Psoas muscle (tissue), 8 donors: ENCODE data around the gene SLC25A25. TPM values are rescaled to one million over a fixed set of nuclear protein-coding genes. Genes with fewer than 3 reads are reported as not detected.
A peak's percentile ranks its signal among the peaks of the same experiment; 100 is the strongest.

Source experiments
- ATAC-seq, 4 donors: fragments of 200-7000 bp; cut with Tn5 transposase; one replicate each; pipeline ENCODE4 v1.9.1; 2020; ENCODE audit warnings: moderate library complexity in 3 of 4, mild to moderate bottlenecking in 2 of 4
- DNase-seq, 2 donors: peaks; one replicate each; pipeline ENCODE4 v3.0.0-alpha.2; 2020
- H3K27ac ChIP-seq: fragments of 200-600 bp; one replicate; pipeline ENCODE4 v1.8.0; 2022
- H3K27me3 ChIP-seq, 3 donors: fragments of 200-600 bp in 1 of 3; one replicate each; pipeline versions ENCODE4 v1.6.1 to v1.8.0; 2013 to 2022; ENCODE audit warnings: low read length in 2 of 3, mild to moderate bottlenecking in 2 of 3, moderate library complexity in 1 of 3; ENCODE audit not compliant: insufficient read depth in 3 of 3
- H3K36me3 ChIP-seq, 2 donors: fragments of 200-600 bp in 1 of 2; one replicate each; pipeline versions ENCODE4 v1.6.1 to v1.8.0; 2013 to 2022; ENCODE audit warnings: low read depth in 1 of 2, mild to moderate bottlenecking in 1 of 2, moderate library complexity in 1 of 2; ENCODE audit not compliant: insufficient read depth in 1 of 2
- H3K4me1 ChIP-seq: fragments of 200-600 bp; one replicate; pipeline ENCODE4 v1.8.0; 2022
- H3K4me3 ChIP-seq: fragments of 200-600 bp; one replicate; pipeline ENCODE4 v1.8.0; 2022; ENCODE audit warnings: mild to moderate bottlenecking
- H3K9me3 ChIP-seq: fragments of 200-600 bp; one replicate; pipeline ENCODE4 v1.8.0; 2022
- CTCF ChIP-seq: fragments of 200-600 bp; IDR thresholded peaks from one replicate; pipeline ENCODE4 v1.8.0; 2022; ENCODE audit warnings: antibody characterized with exemption
- WGBS, 3 donors: extraction: QIAGEN DNeasy Blood & Tissue Kit; methylation state at CpG; one replicate each; pipeline versions ENCODE4 v1.1.6 to v1.1.7; 2013; 5-methylcytosine and 5-hydroxymethylcytosine counted together
- intact Hi-C, 2 donors: fragments of 100-400 bp; cut with DNase I; formaldehyde crosslinking; loops; one replicate each; pipeline versions ENCODE4 v1.11.0 to v1.14.2; 2022
- polyA plus RNA-seq, 3 donors: library from polyadenylated mRNA; stranded (reverse); fragments of 200-250 nt; gene quantifications; one replicate each; pipeline ENCODE4 v1.2.3, GENCODE V29; 2013
- total RNA-seq, 4 donors: library from RNA; stranded (reverse); fragmentation: NEBNext Ultra II Directional in 2 of 4; extraction: Animal tissue kit (Norgen Biotek cat#: 25700) in 2 of 4; gene quantifications; one replicate each; pipeline versions ENCODE4 v1.2.1 to v1.2.4, GENCODE V29; 2021 to 2023
- donor health status: healthy with polysubstance abuse.
- donor health status: DM: no; HTN: no; CAD: no; lungs with moderate emphysema.
- donor health status: Bipolar disorder and iron deficiency.
- donor health status: healthy.
- donor health status: DM: yes; HTN: yes; CAD: no.
- donor health status: DM: no; HTN: no; CAD: no.
- donor health status: DM: no; HTN: no; CAD: no.
- donor health status: DM: yes; HTN: yes; CAD: no.

SLC25A25 gene
- total and polyA plus RNA-seq, 7 donors = 3.6 to 50.3 (median 10.6) TPM

GRCh38 chr9:128123451-128124080, 55.5 kb downstream of the SLC25A25 start:
- ATAC-seq = no peak

GRCh38 chr9:128124451-128124850, 56.4 kb downstream of the SLC25A25 start:
- intact Hi-C loops = no loop called here
- Histone ChIP-seq H3K27ac (no peak overlapping the region), H3K4me1 (peaks cover 30% of the 10 kb centered on the region), H3K9me3 (no peaks in the 10 kb centered on the region), H3K27me3 (no peaks in the 10 kb centered on the region), H3K4me3 (no peak overlapping the region), H3K36me3 (peaks cover 0 to 59% of the 10 kb centered on the region in 2 donors)
- DNase-seq (peak; percentile 5 to 29), ATAC-seq (no peak)
- WGBS, 3 donors = 87 to 89% (median 87%) methylated on average over 8 of the region's 8 CpGs
- TF ChIP-seq CTCF = no peak

More at GRCh38 chr9:128123451-128124080, 55.5 kb downstream of the SLC25A25 start:
- intact Hi-C loops = no loop called here
- no peak for TF ChIP-seq CTCF
- Histone ChIP-seq H3K4me3 (no peak overlapping the region), H3K27ac (no peak overlapping the region), H3K9me3 (no peaks in the 10 kb centered on the region), H3K27me3 (no peaks in the 10 kb centered on the region), H3K4me1 (peaks cover 23% of the 10 kb centered on the region), H3K36me3 (peaks cover 0 to 59% of the 10 kb centered on the region in 2 donors)
- peak; percentile 7 to 53 for DNase-seq
- 84 to 88% (median 88%) methylated on average over 21 of the region's 21 CpGs for WGBS, 3 donors

GRCh38 chr9:128124873-128125579, 57.0 kb downstream of the SLC25A25 start:
- Histone ChIP-seq H3K27me3 (no peaks in the 10 kb centered on the region), H3K4me1 (peaks cover 31% of the 10 kb centered on the region), H3K9me3 (no peaks in the 10 kb centered on the region), H3K27ac (no peak overlapping the region), H3K4me3 (peak overlapping the region; percentile 98), H3K36me3 (peaks cover 0 to 57% of the 10 kb centered on the region in 2 donors)
- intact Hi-C loops = no loop called here
- peak; percentile 29 for TF ChIP-seq CTCF
- ATAC-seq = no peak
- DNase-seq = peak; percentile 65 to 74
- WGBS, 3 donors = 60 to 62% (median 62%) methylated on average over 16 of the region's 16 CpGs

GRCh38 chr9:128125580-128126354, 57.7 kb downstream of the SLC25A25 start:
- Histone ChIP-seq H3K27me3 (no peaks in the 10 kb centered on the region), H3K4me1 (peaks cover 31% of the 10 kb centered on the region), H3K9me3 (no peaks in the 10 kb centered on the region), H3K36me3 (peaks cover 0 to 50% of the 10 kb centered on the region in 2 donors), H3K4me3 (peak overlapping the region; percentile 98), H3K27ac (no peak overlapping the region)
- intact Hi-C loops = no loop called here
- DNase-seq (peak; percentile 10 to 48), ATAC-seq (no peak)
- TF ChIP-seq CTCF = no peak
- WGBS, 3 donors = 29 to 38% (median 37%) methylated on average over 10 of the region's 10 CpGs
